GM12878 (cell line): ENCODE data around the gene GGT1. TPM values are rescaled to one million over a fixed set of nuclear protein-coding genes. Genes with fewer than 3 reads are reported as not detected.

Experiments
- ATAC-seq: fragments of 200-7000 bp; cut with Tn5 transposase; 3 replicates; pipeline ENCODE4 v1.9.1; 2020; ENCODE audit warnings: mild to moderate bottlenecking, moderate library complexity
- BruUV-seq: library from RNA; stranded (reverse); fragments of 400-500 nt; replicated peaks from 2 replicates; lab custom pipeline; 2021; lab: Mats Ljungman, UMichigan
- CTCF ChIA-PET: fragments of 300-600 bp; sonication (Branson Sonifier 250); formaldehyde crosslinking; extraction: SDS; loops from one replicate; lab custom pipeline; 2021; ENCODE audit warnings: inconsistent platforms; lab: Yijun Ruan, JAX
- POLR2A ChIA-PET: fragments of 350-600 bp; formaldehyde crosslinking; extraction: SDS; loops from one replicate; lab custom pipeline; 2021; ENCODE audit warnings: inconsistent platforms; lab: Charles Lee
- RAD21 ChIA-PET: fragments of 300-600 bp; sonication (Branson Sonifier 250); formaldehyde crosslinking; loops from one replicate; lab custom pipeline; 2023; ENCODE audit warnings: antibody characterized with exemption; ENCODE audit not compliant: unreplicated experiment; lab: Charles Lee
- SMC1A ChIA-PET: fragments of 300-600 bp; sonication (Branson Sonifier 250); formaldehyde crosslinking; loops from one replicate; lab custom pipeline; 2023; ENCODE audit not compliant: unreplicated experiment, uncharacterized antibody; lab: Charles Lee
- DNase-seq: peaks from one replicate; pipeline ENCODE4 v3.0.0-alpha.2; 2011; ENCODE audit warnings: low read depth, low spot score
- FAIRE-seq: peaks from 3 replicates; lab custom pipeline; 2011; peaks lifted over from hg19 to GRCh38; lab: Jason Lieb, UNC
- H2AFZ ChIP-seq: 2 replicates; pipeline ENCODE4 v1.6.0; 2011; ENCODE audit warnings: low read depth, low read length, control low read depth; ENCODE audit not compliant: control insufficient read depth
- H3K27ac ChIP-seq: 2 replicates; pipeline ENCODE4 v1.5.1; 2011; ENCODE audit warnings: control low read depth; ENCODE audit not compliant: control insufficient read depth, insufficient read depth
- H3K27me3 ChIP-seq, 2 experiments: replicated peaks in 1 of 2; 2 replicates each; pipeline versions ENCODE4 v1.6.0 to v1.6.1; 2011; ENCODE audit warnings: low read length in 1 of 2; ENCODE audit not compliant: control insufficient read depth in 2 of 2, insufficient read depth in 2 of 2
- H3K36me3 ChIP-seq, 2 experiments: 2 replicates each; pipeline ENCODE4 v1.5.1; 2011; ENCODE audit warnings: low read length in 1 of 2; ENCODE audit not compliant: control insufficient read depth in 2 of 2, insufficient read depth in 2 of 2
- H3K4me1 ChIP-seq: 2 replicates; pipeline ENCODE4 v1.6.1; 2011; ENCODE audit warnings: mild to moderate bottlenecking, low read length, moderate library complexity, mixed read lengths; ENCODE audit not compliant: control insufficient read depth, insufficient read depth
- H3K4me2 ChIP-seq: 2 replicates; pipeline ENCODE4 v1.6.0; 2011; ENCODE audit warnings: control low read depth; ENCODE audit not compliant: control insufficient read depth, insufficient read depth
- H3K4me3 ChIP-seq: fragments of 200-600 bp; sonication (generic); 2 replicates; pipeline ENCODE4 v1.5.1; 2016
- H3K79me2 ChIP-seq: 2 replicates; pipeline ENCODE4 v1.6.0; 2011; ENCODE audit warnings: low read length; ENCODE audit not compliant: control insufficient read depth, insufficient read depth
- H3K9ac ChIP-seq: 2 replicates; pipeline ENCODE4 v1.8.0; 2011; ENCODE audit warnings: low read length, control low read depth, mixed read lengths; ENCODE audit not compliant: control insufficient read depth, insufficient read depth
- H3K9me3 ChIP-seq: replicated peaks from 3 replicates; pipeline ENCODE4 v1.5.1; 2011; ENCODE audit warnings: mild to moderate bottlenecking, low read length; ENCODE audit not compliant: control insufficient read depth, insufficient read depth
- H4K20me1 ChIP-seq: 2 replicates; pipeline ENCODE4 v1.6.0; 2011; ENCODE audit not compliant: control insufficient read depth, insufficient read depth
- E2F8 ChIP-seq: fragments of 450-650 bp; IDR thresholded peaks from 2 replicates; pipeline ENCODE4 v1.6.1; 2018; ENCODE audit warnings: mild to moderate bottlenecking, low read depth, moderate library complexity; ENCODE audit not compliant: partially characterized antibody
- FOS ChIP-seq: IDR thresholded peaks from 3 replicates; pipeline ENCODE4 v1.6.1; 2011; ENCODE audit warnings: borderline replicate concordance; ENCODE audit not compliant: insufficient read length; ENCODE audit errors: extremely low read depth
- POU2F2 ChIP-seq: IDR thresholded peaks from 3 replicates; pipeline ENCODE4 v1.6.1; 2011; ENCODE audit warnings: low read depth, mild to moderate bottlenecking, low read length, borderline replicate concordance
- REST ChIP-seq: IDR thresholded peaks from 2 replicates; pipeline ENCODE4 v1.6.1; 2012; ENCODE audit warnings: mild to moderate bottlenecking, low read depth, low read length
- YBX1 ChIP-seq: fragments of 450-650 bp; IDR thresholded peaks from 2 replicates; pipeline ENCODE4 v1.6.1; 2016; ENCODE audit warnings: antibody characterized with exemption
- ZZZ3 ChIP-seq: IDR thresholded peaks from 2 replicates; pipeline ENCODE4 v1.6.1; 2011; ENCODE audit warnings: low read depth; ENCODE audit not compliant: control insufficient read depth, insufficient read length
- WGBS: methylation state at CpG from one replicate; pipeline ENCODE4 v1.1.6; 2016; ENCODE audit warnings: low lambda C conversion rate; ENCODE audit not compliant: insufficient replicate concordance, insufficient coverage; ENCODE audit errors: missing lambda C conversion rate; 5-methylcytosine and 5-hydroxymethylcytosine counted together
- in situ Hi-C: fragments of 300-500 bp; cut with MboI; formaldehyde crosslinking; loops from 9 replicates; pipeline ENCODE4 v1.14.3; 2018; ENCODE audit warnings: mixed read lengths
- intact Hi-C: fragments of 100-400 bp; cut with micrococcal nuclease; formaldehyde crosslinking; loops from one replicate; pipeline ENCODE4 v1.14.2; 2022; ENCODE audit not compliant: unreplicated experiment
- polyA plus RNA-seq, 11 experiments: library from polyadenylated mRNA; depleted of rRNA in 4 of 11; unstranded in 6 of 11; stranded (reverse) in 5 of 11; fragments of >200 nt; fragmentation: Nextera tagmentation in 4 of 11; fragmentation: Illumina TruSeq in 1 of 11; extraction: Ambion mirVana in 4 of 11; extraction: Trizol in 1 of 11; gene quantifications; 1 replicate in 1 of 11; 2 replicates in 10 of 11; pipeline versions ENCODE4 v1.2.1 to v1.2.3, GENCODE V29; 2011 to 2016; ENCODE audit warnings: inconsistent platforms in 2 of 11, missing spikeins in 2 of 11, low read depth in 1 of 11
- total RNA-seq, 4 experiments: library from RNA; depleted of rRNA in 3 of 4; stranded (reverse); fragments of >200 nt in 3 of 4; fragmentation: Illumina TruSeq in 1 of 4; extraction: Trizol in 1 of 4; gene quantifications; 2 replicates each; pipeline versions ENCODE4 v1.2.1 to v1.2.3, GENCODE V29; 2013 to 2021
- TF ChIP-seq, protein P1 (sequence below): fragments of 450-650 bp; IDR thresholded peaks from 2 replicates; pipeline ENCODE4 v1.6.1; 2016; ENCODE audit warnings: mild to moderate bottlenecking, moderate library complexity, borderline replicate concordance
- TF ChIP-seq, protein P2 (sequence below): IDR thresholded peaks from 2 replicates; pipeline ENCODE4 v1.6.1; 2012; ENCODE audit warnings: low read depth, low read length, improper control_type of control experiment
- TF ChIP-seq, protein P3 (sequence below): IDR thresholded peaks from 2 replicates; pipeline ENCODE4 v1.6.1; 2011; ENCODE audit warnings: mild to moderate bottlenecking, low read depth, low read length, moderate library complexity; ENCODE audit not compliant: insufficient replicate concordance

Gene GGT1
- total and polyA plus RNA-seq, 10 of the 15 experiments (the other 5 are each of a cell fraction or from before 2014, with no cell fraction given): 0.47 to 26.6 (median 9.1) TPM

GRCh38 chr22:24595228-24595627 lies 7.8 kb upstream of the GGT1 start:
- Histone ChIP-seq H3K36me3 (no peaks in the 10 kb centered on the region), H3K9ac (no peak overlapping the region), H3K79me2 (no peaks in the 10 kb centered on the region), H4K20me1 (no peaks in the 10 kb centered on the region), H3K4me3 (no peak overlapping the region), H2AFZ (no peak overlapping the region), H3K27ac (no peak overlapping the region), H3K27me3 (no peaks in the 10 kb centered on the region), H3K4me2 (no peak overlapping the region), H3K9me3 (no peaks in the 10 kb centered on the region), H3K4me1 (no peaks in the 10 kb centered on the region)
- RAD21 ChIA-PET: no interaction called here
- no TSS peak for BruUV-seq
- intact Hi-C loops: no loop called here
- in situ Hi-C loops: no loop called here
- FAIRE-seq: no peak
- SMC1A ChIA-PET: no interaction called here
- no peak for ATAC-seq
- TF ChIP-seq YBX1 (no peak), REST (no peak), POU2F2 (no peak), E2F8 (no peak), FOS (no peak), ZZZ3 (no peak)
- TF ChIP-seq, protein P1, sequence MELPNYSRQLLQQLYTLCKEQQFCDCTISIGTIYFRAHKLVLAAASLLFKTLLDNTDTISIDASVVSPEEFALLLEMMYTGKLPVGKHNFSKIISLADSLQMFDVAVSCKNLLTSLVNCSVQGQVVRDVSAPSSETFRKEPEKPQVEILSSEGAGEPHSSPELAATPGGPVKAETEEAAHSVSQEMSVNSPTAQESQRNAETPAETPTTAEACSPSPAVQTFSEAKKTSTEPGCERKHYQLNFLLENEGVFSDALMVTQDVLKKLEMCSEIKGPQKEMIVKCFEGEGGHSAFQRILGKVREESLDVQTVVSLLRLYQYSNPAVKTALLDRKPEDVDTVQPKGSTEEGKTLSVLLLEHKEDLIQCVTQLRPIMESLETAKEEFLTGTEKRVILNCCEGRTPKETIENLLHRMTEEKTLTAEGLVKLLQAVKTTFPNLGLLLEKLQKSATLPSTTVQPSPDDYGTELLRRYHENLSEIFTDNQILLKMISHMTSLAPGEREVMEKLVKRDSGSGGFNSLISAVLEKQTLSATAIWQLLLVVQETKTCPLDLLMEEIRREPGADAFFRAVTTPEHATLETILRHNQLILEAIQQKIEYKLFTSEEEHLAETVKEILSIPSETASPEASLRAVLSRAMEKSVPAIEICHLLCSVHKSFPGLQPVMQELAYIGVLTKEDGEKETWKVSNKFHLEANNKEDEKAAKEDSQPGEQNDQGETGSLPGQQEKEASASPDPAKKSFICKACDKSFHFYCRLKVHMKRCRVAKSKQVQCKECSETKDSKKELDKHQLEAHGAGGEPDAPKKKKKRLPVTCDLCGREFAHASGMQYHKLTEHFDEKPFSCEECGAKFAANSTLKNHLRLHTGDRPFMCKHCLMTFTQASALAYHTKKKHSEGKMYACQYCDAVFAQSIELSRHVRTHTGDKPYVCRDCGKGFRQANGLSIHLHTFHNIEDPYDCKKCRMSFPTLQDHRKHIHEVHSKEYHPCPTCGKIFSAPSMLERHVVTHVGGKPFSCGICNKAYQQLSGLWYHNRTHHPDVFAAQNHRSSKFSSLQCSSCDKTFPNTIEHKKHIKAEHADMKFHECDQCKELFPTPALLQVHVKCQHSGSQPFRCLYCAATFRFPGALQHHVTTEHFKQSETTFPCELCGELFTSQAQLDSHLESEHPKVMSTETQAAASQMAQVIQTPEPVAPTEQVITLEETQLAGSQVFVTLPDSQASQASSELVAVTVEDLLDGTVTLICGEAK: no peak
- TF ChIP-seq, protein P2, sequence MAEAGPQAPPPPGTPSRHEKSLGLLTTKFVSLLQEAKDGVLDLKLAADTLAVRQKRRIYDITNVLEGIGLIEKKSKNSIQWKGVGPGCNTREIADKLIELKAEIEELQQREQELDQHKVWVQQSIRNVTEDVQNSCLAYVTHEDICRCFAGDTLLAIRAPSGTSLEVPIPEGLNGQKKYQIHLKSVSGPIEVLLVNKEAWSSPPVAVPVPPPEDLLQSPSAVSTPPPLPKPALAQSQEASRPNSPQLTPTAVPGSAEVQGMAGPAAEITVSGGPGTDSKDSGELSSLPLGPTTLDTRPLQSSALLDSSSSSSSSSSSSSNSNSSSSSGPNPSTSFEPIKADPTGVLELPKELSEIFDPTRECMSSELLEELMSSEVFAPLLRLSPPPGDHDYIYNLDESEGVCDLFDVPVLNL: no peak
- TF ChIP-seq, protein P3, sequence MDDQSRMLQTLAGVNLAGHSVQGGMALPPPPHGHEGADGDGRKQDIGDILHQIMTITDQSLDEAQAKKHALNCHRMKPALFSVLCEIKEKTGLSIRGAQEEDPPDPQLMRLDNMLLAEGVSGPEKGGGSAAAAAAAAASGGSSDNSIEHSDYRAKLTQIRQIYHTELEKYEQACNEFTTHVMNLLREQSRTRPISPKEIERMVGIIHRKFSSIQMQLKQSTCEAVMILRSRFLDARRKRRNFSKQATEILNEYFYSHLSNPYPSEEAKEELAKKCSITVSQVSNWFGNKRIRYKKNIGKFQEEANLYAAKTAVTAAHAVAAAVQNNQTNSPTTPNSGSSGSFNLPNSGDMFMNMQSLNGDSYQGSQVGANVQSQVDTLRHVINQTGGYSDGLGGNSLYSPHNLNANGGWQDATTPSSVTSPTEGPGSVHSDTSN: no peak
- CTCF ChIA-PET: interaction anchor here (0.7 to 1.2 kb wide), 2 partner anchors 9 to 270 kb away, joined by 3 read pairs; no protein-coding TSS in a partner anchor
- 35% methylated on average over 6 of the region's 6 CpGs for WGBS
- POLR2A ChIA-PET: no interaction called here
- DNase-seq: no peak
